ENCODE measurements around the gene HDAC5.

DNA sequence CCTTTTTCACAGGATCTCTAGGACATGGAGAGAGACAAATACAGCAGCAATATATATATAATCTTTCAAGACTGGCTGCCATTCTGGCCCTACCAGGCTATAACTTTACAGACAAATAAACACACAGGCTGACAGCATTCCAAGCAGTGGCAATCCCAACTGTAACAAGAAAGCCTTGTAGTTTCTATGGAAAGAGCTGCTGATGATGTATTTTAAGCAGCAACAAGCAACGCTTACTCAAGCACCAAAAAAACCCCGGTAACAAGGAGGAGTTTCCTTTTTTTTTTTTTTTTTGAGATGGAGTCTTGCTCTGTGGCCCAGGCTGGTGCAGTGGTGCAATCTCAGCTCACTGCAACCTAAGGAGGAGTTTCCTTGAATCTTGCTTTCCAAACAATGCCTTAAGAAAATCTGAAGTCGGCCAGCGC lies 80.2 kb downstream of the HDAC5 start:
- TF ChIP-seq, protein P1, sequence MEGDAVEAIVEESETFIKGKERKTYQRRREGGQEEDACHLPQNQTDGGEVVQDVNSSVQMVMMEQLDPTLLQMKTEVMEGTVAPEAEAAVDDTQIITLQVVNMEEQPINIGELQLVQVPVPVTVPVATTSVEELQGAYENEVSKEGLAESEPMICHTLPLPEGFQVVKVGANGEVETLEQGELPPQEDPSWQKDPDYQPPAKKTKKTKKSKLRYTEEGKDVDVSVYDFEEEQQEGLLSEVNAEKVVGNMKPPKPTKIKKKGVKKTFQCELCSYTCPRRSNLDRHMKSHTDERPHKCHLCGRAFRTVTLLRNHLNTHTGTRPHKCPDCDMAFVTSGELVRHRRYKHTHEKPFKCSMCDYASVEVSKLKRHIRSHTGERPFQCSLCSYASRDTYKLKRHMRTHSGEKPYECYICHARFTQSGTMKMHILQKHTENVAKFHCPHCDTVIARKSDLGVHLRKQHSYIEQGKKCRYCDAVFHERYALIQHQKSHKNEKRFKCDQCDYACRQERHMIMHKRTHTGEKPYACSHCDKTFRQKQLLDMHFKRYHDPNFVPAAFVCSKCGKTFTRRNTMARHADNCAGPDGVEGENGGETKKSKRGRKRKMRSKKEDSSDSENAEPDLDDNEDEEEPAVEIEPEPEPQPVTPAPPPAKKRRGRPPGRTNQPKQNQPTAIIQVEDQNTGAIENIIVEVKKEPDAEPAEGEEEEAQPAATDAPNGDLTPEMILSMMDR (conservative IDR thresholded peaks at IDR 0.05; ENCODE audit: low read length), result no peak
- no peak for TF ChIP-seq EZH2phosphoT487 (IDR thresholded peaks at IDR 0.05; ENCODE audit: borderline replicate concordance)

Data from Loucy (cell line).